Common myeloid progenitor, CD34-positive (primary cell): ENCODE measurements around the gene C6orf132.

Source experiments
- CTCF ChIA-PET: fragments of 350-600 bp; sonication (Branson Sonifier 250); formaldehyde crosslinking; loops from one replicate; lab custom pipeline; 2021; ENCODE audit warnings: antibody characterized with exemption; lab: Charles Lee
- POLR2A ChIA-PET: fragments of 350-600 bp; sonication (Branson Sonifier 250); formaldehyde crosslinking; loops from one replicate; lab custom pipeline; 2021; ENCODE audit warnings: antibody characterized with exemption; lab: Charles Lee
- DNase-seq, 3 donors: peaks; one replicate each; pipeline versions ENCODE4 v3.0.0 to v3.0.0-alpha.2; 2013
- H3K27ac ChIP-seq, 2 experiments: 1 replicate in 1 of 2; 2 replicates in 1 of 2; pipeline ENCODE4 v1.7.0; 2013; ENCODE audit warnings: inconsistent platforms in 2 of 2, low read length in 2 of 2, mild to moderate bottlenecking in 2 of 2, low read depth in 1 of 2, moderate library complexity in 1 of 2; ENCODE audit not compliant: severe bottlenecking in 2 of 2, insufficient read depth in 1 of 2, poor library complexity in 1 of 2
- H3K27me3 ChIP-seq, 5 experiments: replicated peaks in 2 of 5; 1 replicate in 3 of 5; 2 replicates in 2 of 5; pipeline versions ENCODE4 v1.6.1 to v1.7.0; 2013; ENCODE audit warnings: low read length in 4 of 5, mild to moderate bottlenecking in 2 of 5, moderate library complexity in 2 of 5, inconsistent platforms in 1 of 5; ENCODE audit not compliant: insufficient read depth in 5 of 5, control insufficient read depth in 4 of 5
- H3K36me3 ChIP-seq, 4 experiments: 1 replicate in 2 of 4; 2 replicates in 2 of 4; pipeline versions ENCODE4 v1.6.1 to v1.7.0; 2013; ENCODE audit warnings: low read length in 3 of 4, control low read depth in 1 of 4, mild to moderate bottlenecking in 1 of 4; ENCODE audit not compliant: control insufficient read depth in 4 of 4, insufficient read depth in 4 of 4
- H3K4me1 ChIP-seq, 4 experiments: 1 replicate in 3 of 4; 2 replicates in 1 of 4; pipeline versions ENCODE4 v1.6.1 to v1.7.1; 2013; ENCODE audit warnings: low read length in 3 of 4, mild to moderate bottlenecking in 3 of 4, control low read depth in 1 of 4, inconsistent platforms in 1 of 4, moderate library complexity in 1 of 4; ENCODE audit not compliant: control insufficient read depth in 4 of 4, insufficient read depth in 4 of 4; ENCODE audit errors: control extremely low read depth in 1 of 4
- H3K4me3 ChIP-seq, 7 experiments: 1 replicate in 4 of 7; 2 replicates in 3 of 7; pipeline versions ENCODE4 v1.5.1 to v1.7.0; 2013; ENCODE audit warnings: mild to moderate bottlenecking in 7 of 7, low read length in 6 of 7, moderate library complexity in 6 of 7, inconsistent platforms in 2 of 7, low read depth in 2 of 7, control low read depth in 1 of 7; ENCODE audit not compliant: insufficient read depth in 4 of 7, control insufficient read depth in 1 of 7; ENCODE audit errors: extremely low read depth in 1 of 7
- H3K9me3 ChIP-seq, 5 experiments: 1 replicate in 4 of 5; 2 replicates in 1 of 5; pipeline versions ENCODE4 v1.6.1 to v1.7.1; 2013; ENCODE audit warnings: low read length in 4 of 5, mild to moderate bottlenecking in 2 of 5, inconsistent platforms in 1 of 5, low read depth in 1 of 5, moderate library complexity in 1 of 5; ENCODE audit not compliant: control insufficient read depth in 4 of 5, insufficient read depth in 2 of 5; ENCODE audit errors: control extremely low read depth in 1 of 5
- WGBS: methylation state at CpG from one replicate; pipeline ENCODE4 v1.1.5; 2013; ENCODE audit not compliant: insufficient coverage; 5-methylcytosine and 5-hydroxymethylcytosine counted together

Gene C6orf132

GRCh38 chr6:42103216-42103615 lies 39.2 kb downstream of the C6orf132 start:
- no peaks in the 10 kb centered on the region for H3K36me3 ChIP-seq
- no peak overlapping the region for H3K27ac ChIP-seq
- 94% methylated on average over 6 of the region's 7 CpGs for WGBS
- DNase-seq = no peak
- ChIA-PET CTCF (interaction anchor here (1.0 to 5.9 kb wide), 9 partner anchors 9 to 75 kb away, joined by 4 to 51 read pairs (median 9); no protein-coding TSS in a partner anchor), POLR2A (no interaction called here)
- H3K9me3 ChIP-seq = no peaks in the 10 kb centered on the region
- H3K4me1 ChIP-seq = peaks cover 0 to 16% (median 12%) of the 10 kb centered on the region in 4 experiments
- H3K27me3 ChIP-seq = no peaks in the 10 kb centered on the region
- H3K4me3 ChIP-seq = no peak overlapping the region

- 96% methylated on average over 4 of the region's 8 CpGs for WGBS
- ChIA-PET POLR2A (no interaction called here), CTCF (interaction anchor here (1.2 to 5.9 kb wide), 2 partner anchors 9 to 32 kb away, joined by 3 to 51 read pairs; no protein-coding TSS in a partner anchor)
- no peaks in the 10 kb centered on the region for H3K27me3 ChIP-seq
- DNase-seq = no peak
- H3K9me3 ChIP-seq = no peaks in the 10 kb centered on the region
- peaks cover 0 to 16% (median 12%) of the 10 kb centered on the region in 4 experiments for H3K4me1 ChIP-seq
- no peak overlapping the region for H3K4me3 ChIP-seq
- H3K27ac ChIP-seq = no peak overlapping the region
- H3K36me3 ChIP-seq = no peaks in the 10 kb centered on the region
Measured at GRCh38 chr6:42101186-42101657, 41.2 kb downstream of the C6orf132 start.

- DNase-seq = no peak
- peak overlapping the region in 1 of 2 experiments; percentile 34 for H3K27ac ChIP-seq
- H3K9me3 ChIP-seq = no peaks in the 10 kb centered on the region
- CTCF ChIA-PET = interaction anchor here (1.3 to 2.5 kb wide), 3 partner anchors 13 to 22 kb away, joined by 4 to 11 read pairs (median 4); no protein-coding TSS in a partner anchor
- H3K36me3 ChIP-seq = no peaks in the 10 kb centered on the region
- H3K27me3 ChIP-seq = no peaks in the 10 kb centered on the region
- H3K4me1 ChIP-seq = peaks cover 0 to 15% (median 12%) of the 10 kb centered on the region in 4 experiments
- POLR2A ChIA-PET = no interaction called here
- WGBS = 92% methylated on average over 12 of the region's 14 CpGs
- no peak overlapping the region for H3K4me3 ChIP-seq
Measured at GRCh38 chr6:42100029-42100901, 42.2 kb downstream of the C6orf132 start.

GRCh38 chr6:42099340-42100028 lies 42.9 kb downstream of the C6orf132 start:
- H3K27me3 ChIP-seq = no peaks in the 10 kb centered on the region
- DNase-seq = no peak
- peaks cover 0 to 9% (median 6%) of the 10 kb centered on the region in 4 experiments for H3K4me1 ChIP-seq
- ChIA-PET POLR2A (no interaction called here), CTCF (interaction anchor here (0.7 to 2.5 kb wide), 5 partner anchors 12 to 448 kb away, joined by 3 to 11 read pairs (median 4); no protein-coding TSS in a partner anchor)
- H3K9me3 ChIP-seq = no peaks in the 10 kb centered on the region
- WGBS = 87% methylated on average over 7 of the region's 13 CpGs
- H3K4me3 ChIP-seq = no peak overlapping the region
- no peak overlapping the region for H3K27ac ChIP-seq
- no peaks in the 10 kb centered on the region for H3K36me3 ChIP-seq

- H3K9me3 ChIP-seq = no peaks in the 10 kb centered on the region
- H3K36me3 ChIP-seq = no peaks in the 10 kb centered on the region
- peaks cover 0 to 2% (median 0%) of the 10 kb centered on the region in 4 experiments for H3K4me1 ChIP-seq
- no peaks in the 10 kb centered on the region for H3K27me3 ChIP-seq
- whole genome bisulfite sequencing = 89% methylated on average over 7 of the region's 10 CpGs
- DNase-seq = no peak
- POLR2A ChIA-PET = no interaction called here
- no peak overlapping the region for H3K4me3 ChIP-seq
- H3K27ac ChIP-seq = no peak overlapping the region
- CTCF ChIA-PET = interaction anchor here (1.1 to 1.9 kb wide), 6 partner anchors 8 to 43 kb away, joined by 3 to 7 read pairs (median 4); no protein-coding TSS in a partner anchor
Measured at GRCh38 chr6:42095776-42096541, 46.5 kb downstream of the C6orf132 start.

GRCh38 chr6:42095094-42095493 lies 47.3 kb downstream of the C6orf132 start:
- Histone ChIP-seq H3K4me1 (peaks cover 0 to 2% (median 0%) of the 10 kb centered on the region in 4 experiments), H3K9me3 (no peaks in the 10 kb centered on the region), H3K27ac (no peak overlapping the region), H3K4me3 (no peak overlapping the region), H3K36me3 (no peaks in the 10 kb centered on the region), H3K27me3 (no peaks in the 10 kb centered on the region)
- ChIA-PET POLR2A (no interaction called here), CTCF (interaction anchor here (1.1 to 6.3 kb wide), 5 partner anchors 9 to 44 kb away, joined by 4 to 51 read pairs (median 4); no protein-coding TSS in a partner anchor)
- WGBS = 100% methylated on average over 1 of the region's 1 CpG
- DNase-seq = no peak
